Measurements from ENCODE around the gene EXD3.
A peak's percentile ranks its signal among the peaks of the same experiment; 100 is the strongest.
"Not testable (repeated sequence)": the region's sequence is repeated elsewhere in the genome, so short reads cannot be mapped to it uniquely, and the experiment has no call there.

Gene EXD3

GRCh38 chr9:137330689-137331088, 92.3 kb downstream of the EXD3 start:
- no peak for DNase-seq

- DNase-seq: not testable (repeated sequence)
Measured at GRCh38 chr9:137329590-137329989, 93.4 kb downstream of the EXD3 start.

- DNase-seq: not testable (repeated sequence)
Measured at GRCh38 chr9:137327641-137328550, 95.1 kb downstream of the EXD3 start.

- no peak for DNase-seq
Measured at GRCh38 chr9:137326445-137327065, 96.4 kb downstream of the EXD3 start.

GRCh38 chr9:137325799-137326198, 97.2 kb downstream of the EXD3 start:
- no peak for DNase-seq

- no peak for DNase-seq
Measured at GRCh38 chr9:137325124-137325523, 97.8 kb downstream of the EXD3 start.

- no peak for DNase-seq
Measured at GRCh38 chr9:137323531-137324331, 99.2 kb downstream of the EXD3 start.

- no peak for DNase-seq
Measured at GRCh38 chr9:137321726-137322361, 101.1 kb downstream of the EXD3 start.

- DNase-seq: no peak
Measured at GRCh38 chr9:137320555-137321384, 102.2 kb downstream of the EXD3 start.

- DNase-seq: no peak
Measured at GRCh38 chr9:137319739-137320551, 103.0 kb downstream of the EXD3 start.

GRCh38 chr9:137319011-137319738, 103.8 kb downstream of the EXD3 start:
- DNase-seq: no peak

GRCh38 chr9:137318602-137319001, 104.4 kb downstream of the EXD3 start:
- DNase-seq: no peak

- no peak for DNase-seq
Measured at GRCh38 chr9:137317718-137318511, 105.0 kb downstream of the EXD3 start.

- DNase-seq: no peak
Measured at GRCh38 chr9:137317021-137317717, 105.8 kb downstream of the EXD3 start.

- peak; percentile 60 for DNase-seq
Measured at GRCh38 chr9:137316012-137316981, 106.7 kb downstream of the EXD3 start.

GRCh38 chr9:137315581-137316011, 107.4 kb downstream of the EXD3 start:
- no peak for DNase-seq

Data from NCI-H82 (cell line).